Cardiac muscle cell (in vitro differentiated cells and primary cell): ENCODE measurements around the gene RARG. TPM values are rescaled to one million over a fixed set of nuclear protein-coding genes. Genes with fewer than 3 reads are reported as not detected.
A peak's percentile ranks its signal among the peaks of the same experiment; 100 is the strongest.

Experiments used
- DNase-seq, 2 donors: peaks; one replicate each; pipeline versions ENCODE4 v3.0.0 to v3.0.0-alpha.2; 2010 to 2017; ENCODE audit warnings: low read depth in 1 of 2, low spot score in 1 of 2
- H3K27ac ChIP-seq: fragments of 200-600 bp; sonication (generic); 2 replicates; pipeline ENCODE4 v1.5.1; 2016
- H3K27me3 ChIP-seq: fragments of 200-600 bp; sonication (generic); 2 replicates; pipeline ENCODE4 v1.6.0; 2016; ENCODE audit warnings: control low read depth
- H3K36me3 ChIP-seq: fragments of 200-600 bp; sonication (generic); 2 replicates; pipeline ENCODE4 v1.5.1; 2016; ENCODE audit warnings: control low read depth
- H3K4me1 ChIP-seq: fragments of 200-600 bp; sonication (generic); 2 replicates; pipeline ENCODE4 v1.8.1; 2017; ENCODE audit warnings: low read depth, mild to moderate bottlenecking, mixed run types
- H3K4me3 ChIP-seq: fragments of 200-600 bp; sonication (generic); 2 replicates; pipeline ENCODE4 v1.5.1; 2016; ENCODE audit warnings: mild to moderate bottlenecking
- H3K9me3 ChIP-seq: fragments of 200-600 bp; sonication (generic); 2 replicates; pipeline ENCODE4 v1.5.1; 2017; ENCODE audit warnings: low read depth, mild to moderate bottlenecking, control low read depth
- polyA plus RNA-seq: library from polyadenylated mRNA; unstranded; fragments of >200 nt; fragmentation: Nextera tagmentation; extraction: Ambion mirVana; gene quantifications from 2 replicates; pipeline ENCODE4 v1.2.1, GENCODE V29; 2016
- total RNA-seq: library from RNA; depleted of rRNA; stranded (reverse); fragments of >200 nt; gene quantifications from 2 replicates; pipeline ENCODE4 v1.2.3, GENCODE V29; 2016
- TF ChIP-seq, protein P1 (sequence below): IDR thresholded peaks from 2 replicates; pipeline ENCODE4 v1.5.1; 2012; ENCODE audit warnings: low read depth, mild to moderate bottlenecking, low read length

RARG gene
- total and polyA plus RNA-seq, 2 experiments from 2014 or later = 13.0 to 30.4 TPM

- Histone ChIP-seq H3K4me1 (peaks cover 15% of the 10 kb centered on the region), H3K36me3 (no peaks in the 10 kb centered on the region), H3K4me3 (no peak overlapping the region), H3K27me3 (no peaks in the 10 kb centered on the region), H3K9me3 (no peaks in the 10 kb centered on the region), H3K27ac (no peak overlapping the region)
- TF ChIP-seq, protein P1, sequence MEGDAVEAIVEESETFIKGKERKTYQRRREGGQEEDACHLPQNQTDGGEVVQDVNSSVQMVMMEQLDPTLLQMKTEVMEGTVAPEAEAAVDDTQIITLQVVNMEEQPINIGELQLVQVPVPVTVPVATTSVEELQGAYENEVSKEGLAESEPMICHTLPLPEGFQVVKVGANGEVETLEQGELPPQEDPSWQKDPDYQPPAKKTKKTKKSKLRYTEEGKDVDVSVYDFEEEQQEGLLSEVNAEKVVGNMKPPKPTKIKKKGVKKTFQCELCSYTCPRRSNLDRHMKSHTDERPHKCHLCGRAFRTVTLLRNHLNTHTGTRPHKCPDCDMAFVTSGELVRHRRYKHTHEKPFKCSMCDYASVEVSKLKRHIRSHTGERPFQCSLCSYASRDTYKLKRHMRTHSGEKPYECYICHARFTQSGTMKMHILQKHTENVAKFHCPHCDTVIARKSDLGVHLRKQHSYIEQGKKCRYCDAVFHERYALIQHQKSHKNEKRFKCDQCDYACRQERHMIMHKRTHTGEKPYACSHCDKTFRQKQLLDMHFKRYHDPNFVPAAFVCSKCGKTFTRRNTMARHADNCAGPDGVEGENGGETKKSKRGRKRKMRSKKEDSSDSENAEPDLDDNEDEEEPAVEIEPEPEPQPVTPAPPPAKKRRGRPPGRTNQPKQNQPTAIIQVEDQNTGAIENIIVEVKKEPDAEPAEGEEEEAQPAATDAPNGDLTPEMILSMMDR = no peak
- DNase-seq = no peak
Measured at GRCh38 chr12:53253298-53253697, 21.3 kb upstream of the RARG start.

DNA sequence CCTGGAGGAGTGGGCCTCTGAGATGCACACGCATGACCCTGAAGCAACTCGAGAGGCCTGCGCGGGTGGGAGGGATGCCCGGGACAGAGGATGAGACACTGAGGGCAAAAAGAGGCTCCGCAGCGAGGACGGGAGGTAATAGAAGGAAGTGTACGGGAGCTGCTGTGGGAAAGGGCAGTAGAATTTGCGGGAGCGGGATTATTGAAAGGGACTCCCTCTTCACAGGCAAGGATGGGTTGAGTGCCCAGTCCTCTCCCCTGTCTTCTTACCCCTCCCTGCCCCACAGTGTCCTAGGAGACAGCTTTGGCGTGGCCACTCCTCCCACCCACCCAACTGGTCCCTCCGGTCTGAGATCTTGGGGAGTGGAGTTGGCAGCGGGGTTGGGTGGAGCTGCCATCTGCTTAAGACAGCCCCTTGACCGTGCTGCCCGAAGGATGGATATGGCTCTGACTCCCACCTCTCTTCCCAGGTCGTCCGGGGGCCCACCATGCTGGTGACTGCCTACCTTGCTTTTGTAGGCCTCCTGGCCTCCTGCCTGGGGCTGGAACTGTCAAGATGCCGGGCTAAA is 20.4 kb upstream of the RARG start:
- TF ChIP-seq, protein P1 = no peak
- DNase-seq = peak in 1 of 2 donors; percentile 15
- H3K36me3 ChIP-seq = no peaks in the 10 kb centered on the region
- H3K4me3 ChIP-seq = peak overlapping the region; percentile 59
- peak overlapping the region; percentile 86 for H3K27ac ChIP-seq
- H3K4me1 ChIP-seq = peaks cover 15% of the 10 kb centered on the region
- no peaks in the 10 kb centered on the region for H3K9me3 ChIP-seq
- no peaks in the 10 kb centered on the region for H3K27me3 ChIP-seq

GRCh38 chr12:53251477-53252348 is 19.7 kb upstream of the RARG start:
- DNase-seq = peak; percentile 78 to 92
- Histone ChIP-seq H3K4me3 (peak overlapping the region; percentile 59), H3K27me3 (no peaks in the 10 kb centered on the region), H3K9me3 (no peaks in the 10 kb centered on the region), H3K4me1 (peaks cover 15% of the 10 kb centered on the region), H3K36me3 (no peaks in the 10 kb centered on the region), H3K27ac (peak overlapping the region; percentile 86)
- TF ChIP-seq, protein P1 = peak; percentile 38

- Histone ChIP-seq H3K4me1 (peaks cover 14% of the 10 kb centered on the region), H3K9me3 (no peaks in the 10 kb centered on the region), H3K36me3 (no peaks in the 10 kb centered on the region), H3K27ac (no peak overlapping the region), H3K27me3 (no peaks in the 10 kb centered on the region), H3K4me3 (no peak overlapping the region)
- DNase-seq = no peak
- TF ChIP-seq, protein P1 = no peak
Measured at GRCh38 chr12:53245286-53245685, 13.3 kb upstream of the RARG start.

DNA sequence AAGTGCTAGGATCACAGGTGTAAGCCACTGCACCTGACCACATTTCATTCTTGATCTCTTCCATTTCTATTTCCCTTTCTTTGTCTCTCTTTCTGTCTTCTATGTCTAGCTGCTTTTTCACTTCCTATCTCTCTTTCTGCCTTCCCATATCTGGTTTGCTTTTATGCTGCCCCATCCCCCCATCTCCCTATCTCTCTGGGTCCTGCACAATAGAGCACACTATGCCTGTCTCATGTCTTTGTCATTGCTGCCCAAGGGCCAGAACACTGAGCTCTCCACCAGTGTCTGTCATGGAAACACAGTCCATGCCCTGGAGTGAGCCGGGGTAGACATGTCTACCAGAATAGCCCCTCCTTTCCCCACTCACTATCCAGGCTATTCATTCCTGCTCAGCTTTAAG is 12.3 kb upstream of the RARG start:
- H3K4me1 ChIP-seq = peaks cover 14% of the 10 kb centered on the region
- no peaks in the 10 kb centered on the region for H3K9me3 ChIP-seq
- H3K36me3 ChIP-seq = no peaks in the 10 kb centered on the region
- H3K4me3 ChIP-seq = no peak overlapping the region
- DNase-seq = peak in 1 of 2 donors; percentile 69
- no peaks in the 10 kb centered on the region for H3K27me3 ChIP-seq
- H3K27ac ChIP-seq = peak overlapping the region; percentile 59
- TF ChIP-seq, protein P1 = no peak
